ENCODE measurements around the gene SUMF2.
"Not testable (repeated sequence)": the region's sequence is repeated elsewhere in the genome, so short reads cannot be mapped to it uniquely, and the experiment has no call there.

SUMF2 gene

DNA sequence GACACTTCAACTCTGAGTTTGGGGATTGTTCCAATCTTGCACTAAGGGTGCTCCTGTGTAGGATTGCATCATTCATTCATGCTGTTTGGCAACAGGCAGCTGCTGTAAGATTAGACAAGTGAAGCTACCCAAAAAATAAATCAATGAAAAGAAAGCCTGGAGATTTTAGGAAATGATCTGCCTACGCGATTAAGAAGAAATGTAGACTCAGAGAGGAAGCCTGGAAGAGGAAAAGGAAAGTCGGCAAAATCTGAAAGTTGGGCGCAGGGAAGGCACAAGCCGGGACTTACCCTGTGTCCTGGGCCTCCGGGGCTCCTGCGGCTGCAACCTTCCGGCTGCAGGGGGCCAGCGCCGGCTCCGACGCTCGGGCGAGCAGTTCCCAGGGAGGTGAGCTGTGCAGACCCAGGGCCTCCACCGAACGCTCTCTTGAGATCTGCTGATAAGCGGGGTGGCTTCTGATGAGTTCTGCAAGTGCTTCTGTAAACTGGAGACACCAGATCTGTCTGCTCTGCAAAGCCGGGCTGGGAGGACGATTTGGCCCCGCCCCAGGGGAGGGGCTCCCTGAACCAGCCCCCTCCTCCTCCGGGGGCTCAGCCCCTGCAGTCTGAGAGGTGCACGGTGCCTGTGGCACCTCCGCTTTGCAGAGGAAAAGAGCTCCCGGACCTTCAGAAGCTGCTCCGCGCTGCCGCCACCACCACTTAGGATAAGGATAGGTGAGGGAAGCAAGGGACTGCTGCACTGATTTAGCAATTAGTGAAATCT is 30.2 kb upstream of the SUMF2 start:
- Histone ChIP-seq H3K79me2 (ENCODE audit: insufficient read depth, low read length) (no peaks in the 10 kb centered on the region), H3F3A (ENCODE audit: insufficient read depth, low read length) (no peaks in the 10 kb centered on the region), H4K20me1 (ENCODE audit: insufficient read depth, low read length) (no peaks in the 10 kb centered on the region), H3K27ac (ENCODE audit: low read depth, low read length, poor library complexity, severe bottlenecking) (peak overlapping the region; percentile 42), H3K4me3 (ENCODE audit: low read depth, low read length, poor library complexity, severe bottlenecking) (peak overlapping the region; percentile 63), H2AFZ (ENCODE audit: low read length) (no peak overlapping the region), H3K9ac (ENCODE audit: low read length) (peak overlapping the region; percentile 55), H3K9me2 (ENCODE audit: low read depth, low read length) (no peaks in the 10 kb centered on the region), H3K4me1 (ENCODE audit: insufficient read depth, low read length, severe bottlenecking) (peaks cover 23% of the 10 kb centered on the region), H3K9me3 (ENCODE audit: low read length) (no peaks in the 10 kb centered on the region), H3K4me2 (ENCODE audit: low read length) (peak overlapping the region; percentile 70), H3K36me3 (ENCODE audit: insufficient read depth, low read length) (peaks cover 22% of the 10 kb centered on the region), H3K27me3 (ENCODE audit: insufficient read depth, low read length) (no peaks in the 10 kb centered on the region)
- TF ChIP-seq EZH2 (IDR thresholded peaks at IDR 0.05; ENCODE audit: borderline replicate concordance, low read length), result no peak
- TF ChIP-seq, protein P1, sequence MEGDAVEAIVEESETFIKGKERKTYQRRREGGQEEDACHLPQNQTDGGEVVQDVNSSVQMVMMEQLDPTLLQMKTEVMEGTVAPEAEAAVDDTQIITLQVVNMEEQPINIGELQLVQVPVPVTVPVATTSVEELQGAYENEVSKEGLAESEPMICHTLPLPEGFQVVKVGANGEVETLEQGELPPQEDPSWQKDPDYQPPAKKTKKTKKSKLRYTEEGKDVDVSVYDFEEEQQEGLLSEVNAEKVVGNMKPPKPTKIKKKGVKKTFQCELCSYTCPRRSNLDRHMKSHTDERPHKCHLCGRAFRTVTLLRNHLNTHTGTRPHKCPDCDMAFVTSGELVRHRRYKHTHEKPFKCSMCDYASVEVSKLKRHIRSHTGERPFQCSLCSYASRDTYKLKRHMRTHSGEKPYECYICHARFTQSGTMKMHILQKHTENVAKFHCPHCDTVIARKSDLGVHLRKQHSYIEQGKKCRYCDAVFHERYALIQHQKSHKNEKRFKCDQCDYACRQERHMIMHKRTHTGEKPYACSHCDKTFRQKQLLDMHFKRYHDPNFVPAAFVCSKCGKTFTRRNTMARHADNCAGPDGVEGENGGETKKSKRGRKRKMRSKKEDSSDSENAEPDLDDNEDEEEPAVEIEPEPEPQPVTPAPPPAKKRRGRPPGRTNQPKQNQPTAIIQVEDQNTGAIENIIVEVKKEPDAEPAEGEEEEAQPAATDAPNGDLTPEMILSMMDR (IDR thresholded peaks at IDR 0.05; ENCODE audit: low read length), result peak; percentile 18; the same call in 1 of the 2 replicates

DNA sequence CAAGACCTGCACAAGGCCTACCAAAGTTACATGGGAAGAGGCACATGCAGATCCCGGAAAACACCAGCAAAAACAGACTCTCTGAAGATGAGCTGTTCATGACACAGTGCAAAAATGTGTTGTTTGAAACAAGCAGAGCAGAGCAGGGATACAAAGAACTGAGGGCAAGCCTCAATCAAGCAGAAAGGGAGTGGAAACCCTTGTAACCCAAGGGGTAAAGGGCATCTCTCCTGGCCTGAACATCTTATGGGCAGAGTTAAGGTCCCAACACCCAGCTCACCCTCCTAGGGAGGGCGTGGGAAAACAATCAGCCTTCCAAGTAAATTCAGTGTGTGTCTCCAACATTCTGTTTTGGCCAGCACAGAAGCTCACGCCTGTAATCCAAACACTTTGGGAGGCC is 23.4 kb upstream of the SUMF2 start:
- no peaks in the 10 kb centered on the region for H3F3A ChIP-seq (ENCODE audit: insufficient read depth, low read length)
- TF ChIP-seq, protein P1 (IDR thresholded peaks at IDR 0.05; ENCODE audit: low read length), result no peak
- no peak for TF ChIP-seq EZH2 (IDR thresholded peaks at IDR 0.05; ENCODE audit: borderline replicate concordance, low read length)
- no peaks in the 10 kb centered on the region for H3K4me1 ChIP-seq (ENCODE audit: insufficient read depth, low read length, severe bottlenecking)
- no peak overlapping the region for H3K4me3 ChIP-seq (ENCODE audit: low read depth, low read length, poor library complexity, severe bottlenecking)
- H3K9ac ChIP-seq (ENCODE audit: low read length), result no peak overlapping the region
- no peaks in the 10 kb centered on the region for H3K9me2 ChIP-seq (ENCODE audit: low read depth, low read length)
- no peaks in the 10 kb centered on the region for H3K27me3 ChIP-seq (ENCODE audit: insufficient read depth, low read length)
- no peak overlapping the region for H3K4me2 ChIP-seq (ENCODE audit: low read length)
- no peak overlapping the region for H3K27ac ChIP-seq (ENCODE audit: low read depth, low read length, poor library complexity, severe bottlenecking)
- H3K79me2 ChIP-seq (ENCODE audit: insufficient read depth, low read length), result no peaks in the 10 kb centered on the region
- peaks cover 28% of the 10 kb centered on the region for H3K36me3 ChIP-seq (ENCODE audit: insufficient read depth, low read length)
- no peak overlapping the region for H2AFZ ChIP-seq (ENCODE audit: low read length)
- H4K20me1 ChIP-seq (ENCODE audit: insufficient read depth, low read length), result no peaks in the 10 kb centered on the region
- H3K9me3 ChIP-seq (ENCODE audit: low read length), result no peaks in the 10 kb centered on the region

DNA sequence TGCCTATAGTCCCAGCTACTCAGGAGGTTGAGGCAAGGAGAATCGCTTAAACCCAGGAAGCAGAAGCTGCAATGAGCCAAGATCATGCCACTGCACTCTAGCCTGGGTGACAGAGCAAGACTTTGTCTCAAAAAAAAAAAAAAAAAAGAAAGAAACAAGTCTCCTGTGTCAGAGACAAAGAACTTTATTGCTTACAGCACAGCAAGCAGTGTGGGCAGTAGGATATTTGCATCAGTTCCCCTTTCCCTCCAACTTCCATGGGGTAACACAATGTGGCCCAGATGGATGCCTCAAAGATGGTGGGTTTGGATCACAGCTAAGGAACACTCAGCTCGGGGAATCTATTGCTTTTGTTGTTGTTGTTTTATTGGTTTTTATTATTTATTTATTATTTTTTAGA is 18.3 kb upstream of the SUMF2 start:
- Histone ChIP-seq H3K36me3 (ENCODE audit: insufficient read depth, low read length) (peaks cover 28% of the 10 kb centered on the region), H3K4me1 (ENCODE audit: insufficient read depth, low read length, severe bottlenecking) (peaks cover 23% of the 10 kb centered on the region)
- not testable (repeated sequence) for H3K9me3 ChIP-seq (ENCODE audit: low read length); H3K79me2 ChIP-seq (ENCODE audit: insufficient read depth, low read length); H3K9me2 ChIP-seq (ENCODE audit: low read depth, low read length); H2AFZ ChIP-seq (ENCODE audit: low read length); H3K27me3 ChIP-seq (ENCODE audit: insufficient read depth, low read length); H3K27ac ChIP-seq (ENCODE audit: low read depth, low read length, poor library complexity, severe bottlenecking); H3K4me3 ChIP-seq (ENCODE audit: low read depth, low read length, poor library complexity, severe bottlenecking); H4K20me1 ChIP-seq (ENCODE audit: insufficient read depth, low read length); H3F3A ChIP-seq (ENCODE audit: insufficient read depth, low read length); H3K9ac ChIP-seq (ENCODE audit: low read length); H3K4me2 ChIP-seq (ENCODE audit: low read length)

All from OCI-LY1 (cell line).